ENCODE results near the gene RETREG2. TPM values are rescaled to one million over a fixed set of nuclear protein-coding genes. Genes with fewer than 3 reads are reported as not detected.
A peak's percentile ranks its signal among the peaks of the same experiment; 100 is the strongest.

Gene RETREG2
- total and polyA plus RNA-seq, 7 donors = 36.6 to 81.3 (median 43.5) TPM

DNA sequence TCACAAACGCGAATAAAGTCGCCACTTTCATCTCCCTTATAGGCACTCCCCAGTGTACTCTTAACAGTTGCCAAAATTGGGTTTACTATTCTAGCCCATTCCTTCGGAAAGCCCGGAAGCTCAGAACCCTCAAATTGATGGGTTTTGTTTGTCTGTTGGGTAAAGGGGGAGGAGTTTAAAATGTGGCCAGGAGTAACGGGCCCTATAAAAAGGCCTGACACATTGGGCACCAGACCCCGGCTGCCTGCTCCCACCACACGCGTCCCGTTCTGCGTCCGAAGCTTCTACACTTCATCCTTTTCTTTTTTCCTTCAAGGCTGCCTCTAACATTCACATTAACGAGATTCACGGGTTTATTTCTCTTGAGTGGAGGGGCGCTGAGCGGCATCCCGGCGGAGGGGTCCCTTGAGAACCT lies 18.3 kb upstream of the RETREG2 start:
- DNase-seq = no peak
- peaks cover 0 to 20% (median 12%) of the 10 kb centered on the region in 4 donors for H3K36me3 ChIP-seq
- H3K27me3 ChIP-seq = no peaks in the 10 kb centered on the region
- peak overlapping the region; percentile 70 to 75 (median 72) for H3K4me3 ChIP-seq
- intact Hi-C loops (cut with DNase I) = loop anchor here (1.0 to 10.0 kb wide), 7 partner anchors 17 to 228 kb away; partner anchors contain the start of genes ABCB6, CNPPD1, CRYBA2 and DNPEP
- peaks cover 0 to 13% (median 10%) of the 10 kb centered on the region in 4 donors for H3K4me1 ChIP-seq
- peak overlapping the region; percentile 93 to 99 (median 96) for H3K27ac ChIP-seq
- 6 to 13% methylated on average over 18 of the region's 18 CpGs for WGBS, 2 donors
- H3K9me3 ChIP-seq = no peaks in the 10 kb centered on the region
- TF ChIP-seq POLR2A (IDR thresholded peaks at IDR 0.05) = no peak
- TF ChIP-seq, protein P1, sequence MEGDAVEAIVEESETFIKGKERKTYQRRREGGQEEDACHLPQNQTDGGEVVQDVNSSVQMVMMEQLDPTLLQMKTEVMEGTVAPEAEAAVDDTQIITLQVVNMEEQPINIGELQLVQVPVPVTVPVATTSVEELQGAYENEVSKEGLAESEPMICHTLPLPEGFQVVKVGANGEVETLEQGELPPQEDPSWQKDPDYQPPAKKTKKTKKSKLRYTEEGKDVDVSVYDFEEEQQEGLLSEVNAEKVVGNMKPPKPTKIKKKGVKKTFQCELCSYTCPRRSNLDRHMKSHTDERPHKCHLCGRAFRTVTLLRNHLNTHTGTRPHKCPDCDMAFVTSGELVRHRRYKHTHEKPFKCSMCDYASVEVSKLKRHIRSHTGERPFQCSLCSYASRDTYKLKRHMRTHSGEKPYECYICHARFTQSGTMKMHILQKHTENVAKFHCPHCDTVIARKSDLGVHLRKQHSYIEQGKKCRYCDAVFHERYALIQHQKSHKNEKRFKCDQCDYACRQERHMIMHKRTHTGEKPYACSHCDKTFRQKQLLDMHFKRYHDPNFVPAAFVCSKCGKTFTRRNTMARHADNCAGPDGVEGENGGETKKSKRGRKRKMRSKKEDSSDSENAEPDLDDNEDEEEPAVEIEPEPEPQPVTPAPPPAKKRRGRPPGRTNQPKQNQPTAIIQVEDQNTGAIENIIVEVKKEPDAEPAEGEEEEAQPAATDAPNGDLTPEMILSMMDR (IDR thresholded peaks at IDR 0.05) = no peak
- TF ChIP-seq EP300 (IDR thresholded peaks at IDR 0.05) = no peak
- no peak for TF ChIP-seq POLR2AphosphoS5 (IDR thresholded peaks at IDR 0.05)

- TF ChIP-seq, protein P1 (IDR thresholded peaks at IDR 0.05) = peak; percentile 93 to 100 (median 98)
- TF ChIP-seq POLR2A (IDR thresholded peaks at IDR 0.05) = peak; percentile 42 to 53
- no peak for TF ChIP-seq EP300 (IDR thresholded peaks at IDR 0.05)
- peak; percentile 57 to 88 (median 80) for TF ChIP-seq POLR2AphosphoS5 (IDR thresholded peaks at IDR 0.05)
- 0% methylated on average over 70 of the region's 70 CpGs for WGBS, 2 donors
Measured at GRCh38 chr2:219160186-219161017, 17.7 kb upstream of the RETREG2 start, which contains the start of gene NHEJ1. Gene NHEJ1, minus strand, starts transcription at chr2:219160815. Its CDS starts 2,453 bp downstream, at chr2:219158362.

DNA sequence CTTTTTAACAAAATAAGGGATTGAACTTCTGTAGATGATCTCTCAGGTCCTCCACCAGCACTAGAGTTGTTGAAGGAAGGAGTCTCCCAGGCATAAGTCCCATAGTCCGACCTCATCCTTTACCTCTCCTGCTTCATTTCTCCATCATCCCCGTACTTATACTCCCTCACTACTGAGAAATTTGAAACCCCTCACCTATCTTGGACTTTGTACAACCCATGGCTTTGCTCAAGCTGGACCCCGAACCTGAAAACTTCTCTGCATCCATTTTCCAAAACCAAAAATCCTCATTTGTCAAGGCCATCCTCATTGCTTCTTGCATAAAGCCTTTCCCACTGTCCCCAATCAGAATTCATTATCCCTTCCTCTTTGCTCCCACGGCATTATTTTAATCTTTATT lies 17.0 kb upstream of the RETREG2 start:
- H3K36me3 ChIP-seq = peaks cover 0 to 15% (median 12%) of the 10 kb centered on the region in 4 donors
- intact Hi-C loops (cut with DNase I) = loop anchor here (2.0 to 5.0 kb wide), 3 partner anchors 16 to 226 kb away; partner anchors contain the start of genes ABCB6, CNPPD1 and DNPEP
- no peaks in the 10 kb centered on the region for H3K27me3 ChIP-seq

More at GRCh38 chr2:219160186-219161017, 17.7 kb upstream of the RETREG2 start, which contains the start of gene NHEJ1:
- no peaks in the 10 kb centered on the region for H3K27me3 ChIP-seq
- peak; percentile 99 for DNase-seq
- H3K9me3 ChIP-seq = no peaks in the 10 kb centered on the region
- H3K4me1 ChIP-seq = peaks cover 0 to 13% (median 10%) of the 10 kb centered on the region in 4 donors
- intact Hi-C loops (cut with DNase I) = loop anchor here (1.0 to 5.0 kb wide), 6 partner anchors 16 to 227 kb away; partner anchors contain the start of genes ABCB6, CNPPD1 and DNPEP
- peak within 1 kb of the TSS; percentile 93 to 99 (median 96) for H3K27ac ChIP-seq
- peak within 1 kb of the TSS; percentile 70 to 75 (median 72) for H3K4me3 ChIP-seq
- peaks cover 0 to 20% (median 12%) of the 10 kb centered on the region in 4 donors for H3K36me3 ChIP-seq

DNA sequence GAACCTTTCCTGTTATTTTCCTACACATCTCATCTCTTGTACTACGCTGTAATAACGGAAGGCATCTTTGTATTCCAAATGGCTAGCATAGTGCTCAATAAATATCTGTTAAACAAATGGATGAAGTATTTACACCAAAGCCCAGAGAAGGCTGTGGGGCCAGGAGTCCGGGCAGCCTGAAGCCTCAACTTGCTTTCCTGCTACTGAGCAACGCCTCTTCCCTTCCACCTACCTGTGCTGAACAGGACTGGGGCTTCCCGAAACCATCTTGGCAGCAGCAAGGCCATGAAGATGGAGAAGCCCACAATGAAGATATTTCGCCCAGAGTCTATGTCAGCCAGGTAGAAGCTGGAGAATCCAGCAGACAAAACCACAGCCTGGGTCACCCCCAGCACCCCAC lies 14.9 kb upstream of the RETREG2 start:
- Histone ChIP-seq H3K9me3 (no peaks in the 10 kb centered on the region), H3K36me3 (no peaks in the 10 kb centered on the region), H3K27me3 (no peaks in the 10 kb centered on the region), H3K4me3 (no peak overlapping the region), H3K27ac (no peak overlapping the region), H3K4me1 (peaks cover 0 to 13% (median 10%) of the 10 kb centered on the region in 4 donors)
- no peak for DNase-seq
- WGBS, 2 donors = 95 to 96% methylated on average over 6 of the region's 6 CpGs
- TF ChIP-seq POLR2AphosphoS5 (IDR thresholded peaks at IDR 0.05) (no peak), POLR2A (IDR thresholded peaks at IDR 0.05) (no peak), EP300 (IDR thresholded peaks at IDR 0.05) (no peak)
- TF ChIP-seq, protein P1 (IDR thresholded peaks at IDR 0.05) = no peak
- intact Hi-C loops (cut with DNase I) = loop anchor here (5.0 kb wide), 1 partner anchor 224 kb away; the partner anchor contains the start of gene DNPEP

More for the DNA sequence above, 17.0 kb upstream of the RETREG2 start:
- Histone ChIP-seq H3K27ac (peak overlapping the region; percentile 93 to 99 (median 96)), H3K4me3 (peak overlapping the region; percentile 70 to 75 (median 72)), H3K9me3 (no peaks in the 10 kb centered on the region), H3K4me1 (peaks cover 0 to 13% (median 10%) of the 10 kb centered on the region in 4 donors)
- DNase-seq = no peak
- no peak for TF ChIP-seq POLR2AphosphoS5 (IDR thresholded peaks at IDR 0.05)
- TF ChIP-seq POLR2A (IDR thresholded peaks at IDR 0.05) = no peak
- TF ChIP-seq, protein P1 (IDR thresholded peaks at IDR 0.05) = no peak
- no peak for TF ChIP-seq EP300 (IDR thresholded peaks at IDR 0.05)
- WGBS, 2 donors = 53 to 77% methylated on average over 4 of the region's 4 CpGs
